HEK293 (cell line): Measurements from ENCODE around the gene DSP.

Experiments
- CTCF ChIA-PET: fragments of 350-600 bp; formaldehyde crosslinking; extraction: SDS; loops from one replicate; lab custom pipeline; 2021; ENCODE audit warnings: antibody characterized with exemption; lab: Yijun Ruan, JAX
- POLR2A ChIA-PET: fragments of 300-600 bp; formaldehyde crosslinking; extraction: SDS; loops from one replicate; lab custom pipeline; 2020; ENCODE audit warnings: antibody characterized with exemption, inconsistent platforms; lab: Yijun Ruan, JAX
- H3K27ac ChIP-seq: fragments of 200-500 bp; sonication (Bioruptor generic); 2 replicates; pipeline ENCODE4 v1.5.1; 2014; ENCODE audit warnings: low read depth, low read length, control low read depth, inconsistent platforms; ENCODE audit errors: extremely low read depth
- H3K36me3 ChIP-seq, 2 experiments: fragments of 200-500 bp in 1 of 2; sonication (Bioruptor generic) in 1 of 2; 1 replicate in 1 of 2; 2 replicates in 1 of 2; pipeline ENCODE4 v1.5.1; 2014 to 2017; ENCODE audit warnings: inconsistent platforms in 2 of 2, low read length in 2 of 2; ENCODE audit not compliant: control insufficient read depth in 2 of 2, insufficient read depth in 1 of 2
- H3K4me1 ChIP-seq: fragments of 200-500 bp; sonication (Bioruptor generic); 2 replicates; pipeline ENCODE4 v1.5.1; 2014; ENCODE audit warnings: mild to moderate bottlenecking, low read length, inconsistent platforms; ENCODE audit not compliant: control insufficient read depth, insufficient read depth
- H3K4me3 ChIP-seq: 2 replicates; pipeline ENCODE4 v1.5.1; 2011; ENCODE audit warnings: low read depth, mild to moderate bottlenecking, control low read depth, low read length, moderate library complexity
- H3K9me3 ChIP-seq: fragments of 200-500 bp; sonication (Bioruptor generic); 2 replicates; pipeline ENCODE4 v1.5.1; 2014; ENCODE audit warnings: low read depth, low read length, inconsistent platforms; ENCODE audit not compliant: control insufficient read depth, insufficient read depth
- BCL6B ChIP-seq: fragments of 450-650 bp; formaldehyde crosslinking; IDR thresholded peaks from 2 replicates; pipeline ENCODE4 v1.5.1; 2017; ENCODE audit warnings: missing biosample characterization, missing genetic modification characterization
- CTCF ChIP-seq: fragments of 450-650 bp; formaldehyde crosslinking; IDR thresholded peaks from 2 replicates; pipeline ENCODE4 v1.5.1; 2016; ENCODE audit warnings: missing biosample characterization, missing genetic modification characterization
- HOXA7 ChIP-seq: sonication (generic); formaldehyde crosslinking; IDR thresholded peaks from 2 replicates; pipeline ENCODE4 v1.8.1; 2022; ENCODE audit warnings: missing genetic modification reagents, borderline replicate concordance
- KLF17 ChIP-seq: fragments of 450-650 bp; formaldehyde crosslinking; IDR thresholded peaks from 2 replicates; pipeline ENCODE4 v1.5.1; 2016; ENCODE audit warnings: missing biosample characterization, missing genetic modification characterization
- RBAK ChIP-seq: fragments of 450-650 bp; formaldehyde crosslinking; IDR thresholded peaks from 2 replicates; pipeline ENCODE4 v1.5.1; 2016; ENCODE audit warnings: missing biosample characterization, missing genetic modification characterization
- SCRT2 ChIP-seq: fragments of 450-650 bp; formaldehyde crosslinking; IDR thresholded peaks from 2 replicates; pipeline ENCODE4 v1.5.1; 2016; ENCODE audit warnings: missing biosample characterization, missing genetic modification characterization
- SP3 ChIP-seq: fragments of 450-650 bp; formaldehyde crosslinking; IDR thresholded peaks from 2 replicates; pipeline ENCODE4 v1.5.1; 2016; ENCODE audit warnings: missing biosample characterization, missing genetic modification characterization
- ZEB2 ChIP-seq: fragments of 450-650 bp; formaldehyde crosslinking; IDR thresholded peaks from 2 replicates; pipeline ENCODE4 v1.5.1; 2016; ENCODE audit warnings: missing biosample characterization, missing genetic modification characterization
- ZNF10 ChIP-seq: fragments of 450-650 bp; formaldehyde crosslinking; IDR thresholded peaks from 2 replicates; pipeline ENCODE4 v1.5.1; 2017; ENCODE audit warnings: missing biosample characterization, missing genetic modification characterization
- ZNF112 ChIP-seq: fragments of 450-650 bp; formaldehyde crosslinking; IDR thresholded peaks from 2 replicates; pipeline ENCODE4 v1.5.0; 2017; ENCODE audit warnings: missing biosample characterization, missing genetic modification characterization
- ZNF121 ChIP-seq: fragments of 450-650 bp; formaldehyde crosslinking; IDR thresholded peaks from 2 replicates; pipeline ENCODE4 v1.5.1; 2016; ENCODE audit warnings: missing biosample characterization, missing genetic modification characterization
- ZNF155 ChIP-seq: fragments of 450-650 bp; formaldehyde crosslinking; IDR thresholded peaks from 2 replicates; pipeline ENCODE4 v1.5.1; 2016; ENCODE audit warnings: missing biosample characterization, missing genetic modification characterization
- ZNF169 ChIP-seq: fragments of 450-650 bp; formaldehyde crosslinking; IDR thresholded peaks from 2 replicates; pipeline ENCODE4 v1.5.1; 2016; ENCODE audit warnings: missing biosample characterization, missing genetic modification characterization
- ZNF174 ChIP-seq: fragments of 450-650 bp; formaldehyde crosslinking; IDR thresholded peaks from 2 replicates; pipeline ENCODE4 v1.5.0; 2017; ENCODE audit warnings: missing biosample characterization, mild to moderate bottlenecking, missing genetic modification characterization
- ZNF266 ChIP-seq: fragments of 450-650 bp; formaldehyde crosslinking; IDR thresholded peaks from 2 replicates; pipeline ENCODE4 v1.5.1; 2016; ENCODE audit warnings: missing biosample characterization, missing genetic modification characterization, low read depth
- ZNF292 ChIP-seq: fragments of 450-650 bp; formaldehyde crosslinking; IDR thresholded peaks from 2 replicates; pipeline ENCODE4 v1.5.1; 2016; ENCODE audit warnings: low read depth, missing biosample characterization, missing genetic modification characterization, borderline replicate concordance
- ZNF335 ChIP-seq: fragments of 450-650 bp; formaldehyde crosslinking; conservative IDR thresholded peaks from 2 replicates; pipeline ENCODE4 v1.5.1; 2016; ENCODE audit warnings: missing biosample characterization, missing genetic modification characterization
- ZNF514 ChIP-seq: fragments of 450-650 bp; formaldehyde crosslinking; IDR thresholded peaks from 2 replicates; pipeline ENCODE4 v1.5.1; 2016; ENCODE audit warnings: missing biosample characterization, missing genetic modification characterization
- ZNF548 ChIP-seq: fragments of 450-650 bp; formaldehyde crosslinking; IDR thresholded peaks from 2 replicates; pipeline ENCODE4 v1.5.1; 2016; ENCODE audit warnings: missing biosample characterization, missing genetic modification characterization
- ZNF558 ChIP-seq: fragments of 450-650 bp; formaldehyde crosslinking; IDR thresholded peaks from 2 replicates; pipeline ENCODE4 v1.5.1; 2016; ENCODE audit warnings: missing biosample characterization, missing genetic modification characterization
- ZNF621 ChIP-seq: fragments of 450-650 bp; formaldehyde crosslinking; IDR thresholded peaks from 2 replicates; pipeline ENCODE4 v1.5.1; 2017; ENCODE audit warnings: missing biosample characterization, missing genetic modification characterization
- ZNF639 ChIP-seq: fragments of 450-650 bp; formaldehyde crosslinking; IDR thresholded peaks from 2 replicates; pipeline ENCODE4 v1.5.1; 2016; ENCODE audit warnings: missing biosample characterization, missing genetic modification characterization
- ZNF664 ChIP-seq: fragments of 450-650 bp; formaldehyde crosslinking; IDR thresholded peaks from 2 replicates; pipeline ENCODE4 v1.5.1; 2016; ENCODE audit warnings: missing biosample characterization, missing genetic modification characterization
- ZNF768 ChIP-seq: fragments of 450-650 bp; formaldehyde crosslinking; IDR thresholded peaks from 2 replicates; pipeline ENCODE4 v1.5.1; 2018; ENCODE audit warnings: missing biosample characterization, mild to moderate bottlenecking, missing genetic modification characterization
- ZNF776 ChIP-seq: fragments of 450-650 bp; formaldehyde crosslinking; IDR thresholded peaks from 2 replicates; pipeline ENCODE4 v1.5.0; 2017; ENCODE audit warnings: missing biosample characterization, missing genetic modification characterization, borderline replicate concordance
- ZNF792 ChIP-seq: fragments of 450-650 bp; formaldehyde crosslinking; IDR thresholded peaks from 2 replicates; pipeline ENCODE4 v1.5.1; 2016; ENCODE audit warnings: missing biosample characterization, missing genetic modification characterization

Gene DSP

GRCh38 chr6:7631466-7631865 lies 90.0 kb downstream of the DSP start (continued):
- TF ChIP-seq ZNF558 (tag by site-specific recombination): no peak
- TF ChIP-seq ZEB2 (tag by site-specific recombination): no peak

GRCh38 chr6:7632501-7633290 lies 91.2 kb downstream of the DSP start:
- Histone ChIP-seq H3K9me3 (no peaks in the 10 kb centered on the region), H3K27ac (no peak overlapping the region), H3K36me3 (no peaks in the 10 kb centered on the region), H3K4me3 (no peak overlapping the region), H3K4me1 (0 out of 2 replicates have a peak, but pooled peaks cover 3% of the 10 kb centered on the region)
- POLR2A ChIA-PET: no interaction called here
- CTCF ChIA-PET: interaction anchor here (0.6 kb wide), 1 partner anchor 909 kb away, joined by 3 read pairs; no protein-coding TSS in a partner anchor
- no peak for TF ChIP-seq ZNF514 (tag by site-specific recombination)

- ChIA-PET CTCF (no interaction called here), POLR2A (no interaction called here)
- TF ChIP-seq KLF17 (tag by site-specific recombination) (no peak), ZNF292 (tag by site-specific recombination) (no peak), ZNF112 (tag by site-specific recombination) (no peak), SP3 (tag by site-specific recombination) (no peak), CTCF (tag by site-specific recombination) (no peak), ZNF664 (no peak), RBAK (tag by site-specific recombination) (no peak), SCRT2 (tag by site-specific recombination) (no peak), ZNF621 (no peak), ZNF266 (tag by site-specific recombination) (no peak)
Observed at GRCh38 chr6:7633361-7633760, 91.9 kb downstream of the DSP start.

GRCh38 chr6:7636151-7636550 lies 94.7 kb downstream of the DSP start:
- ChIA-PET CTCF (no interaction called here), POLR2A (no interaction called here)
- no peaks in the 10 kb centered on the region for H3K9me3 ChIP-seq
- no peaks in the 10 kb centered on the region for H3K36me3 ChIP-seq
- 0 out of 2 replicates have a peak, but pooled peaks cover 3% of the 10 kb centered on the region for H3K4me1 ChIP-seq
- H3K4me3 ChIP-seq: no peak overlapping the region
- H3K27ac ChIP-seq: no peak overlapping the region
- TF ChIP-seq ZNF155 (tag by site-specific recombination) (no peak), ZNF768 (tag by site-specific recombination) (no peak), ZNF174 (tag by site-specific recombination) (no peak), SCRT2 (tag by site-specific recombination) (no peak), ZNF776 (tag by site-specific recombination) (no peak), ZNF10 (tag by site-specific recombination) (no peak), ZNF548 (tag by site-specific recombination) (no peak), HOXA7 (CRISPR knock-in tag) (no peak), ZNF169 (tag by site-specific recombination) (no peak), ZEB2 (tag by site-specific recombination) (no peak), ZNF639 (tag by site-specific recombination) (no peak), ZNF335 (tag by site-specific recombination) (no peak), ZNF558 (tag by site-specific recombination) (no peak), ZNF792 (tag by site-specific recombination) (no peak), ZNF121 (tag by site-specific recombination) (no peak), BCL6B (tag by site-specific recombination) (no peak)

More at GRCh38 chr6:7633361-7633760, 91.9 kb downstream of the DSP start:
- no peaks in the 10 kb centered on the region for H3K9me3 ChIP-seq
- H3K27ac ChIP-seq: no peak overlapping the region
- H3K4me3 ChIP-seq: no peak overlapping the region
- no peaks in the 10 kb centered on the region for H3K36me3 ChIP-seq
- H3K4me1 ChIP-seq: 0 out of 2 replicates have a peak, but pooled peaks cover 3% of the 10 kb centered on the region
